Skeletal muscle tissue (tissue), 4 donors: ENCODE results near the gene UBE2I. TPM values are rescaled to one million over a fixed set of nuclear protein-coding genes. Genes with fewer than 3 reads are reported as not detected.
A peak's percentile ranks its signal among the peaks of the same experiment; 100 is the strongest.

Source experiments
- H3K27ac ChIP-seq: one replicate; pipeline ENCODE4 v1.7.0; 2013; ENCODE audit warnings: mild to moderate bottlenecking, low read depth, low read length, inconsistent platforms
- H3K27me3 ChIP-seq, 3 donors: one replicate each; pipeline ENCODE4 v1.7.0; 2013; ENCODE audit warnings: low read length in 3 of 3; ENCODE audit not compliant: control insufficient read depth in 3 of 3, insufficient read depth in 3 of 3
- H3K36me3 ChIP-seq, 3 donors: one replicate each; pipeline ENCODE4 v1.7.0; 2013; ENCODE audit warnings: low read length in 3 of 3; ENCODE audit not compliant: control insufficient read depth in 3 of 3, insufficient read depth in 3 of 3
- H3K4me1 ChIP-seq, 3 donors: one replicate each; pipeline ENCODE4 v1.7.0; 2013; ENCODE audit warnings: low read length in 3 of 3, mild to moderate bottlenecking in 3 of 3; ENCODE audit not compliant: control insufficient read depth in 3 of 3, insufficient read depth in 3 of 3
- H3K4me3 ChIP-seq, 3 donors: one replicate each; pipeline ENCODE4 v1.7.0; 2013; ENCODE audit warnings: low read length in 3 of 3
- H3K9ac ChIP-seq, 3 donors: one replicate each; pipeline ENCODE4 v1.7.0; 2013; ENCODE audit warnings: low read length in 3 of 3, mild to moderate bottlenecking in 3 of 3, moderate library complexity in 2 of 3, low read depth in 1 of 3
- H3K9me3 ChIP-seq, 3 donors: one replicate each; pipeline ENCODE4 v1.7.0; 2013; ENCODE audit warnings: low read length in 3 of 3; ENCODE audit not compliant: control insufficient read depth in 3 of 3
- total RNA-seq: library from RNA; depleted of rRNA; stranded (reverse); fragments of >200 nt; gene quantifications from one replicate; pipeline ENCODE4 v1.2.3, GENCODE V29; 2014
- donor health status: Osteomylitis.

The UBE2I gene
- total RNA-seq, 1 donor from 2014 or later: 35.0 TPM

DNA sequence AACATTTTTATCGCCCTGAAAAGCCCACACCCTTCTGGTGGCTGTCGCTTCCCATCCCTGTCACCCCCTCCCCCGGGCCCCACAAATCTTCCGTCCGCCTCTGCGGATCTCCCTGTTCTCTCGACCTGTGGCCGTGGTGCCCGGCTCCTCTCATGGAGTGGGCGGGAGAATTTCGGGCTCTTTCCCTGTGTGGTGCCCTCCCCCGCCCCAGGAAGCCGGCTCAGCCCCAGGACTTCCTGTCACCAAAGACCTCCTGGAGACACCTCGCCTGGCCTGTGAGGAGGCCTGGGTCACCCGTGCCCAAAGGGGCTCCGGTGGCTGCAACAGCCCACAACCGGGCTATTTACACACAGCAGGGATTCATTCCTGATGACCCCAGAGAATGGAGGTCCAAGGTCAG is 26.1 kb upstream of the UBE2I start:
- H3K27me3 ChIP-seq: peaks cover 49 to 64% (median 50%) of the 10 kb centered on the region in 3 donors

GRCh38 chr16:1283996-1284616 is 25.3 kb upstream of the UBE2I start:
- Histone ChIP-seq H3K9ac (no peak overlapping the region), H3K9me3 (no peaks in the 10 kb centered on the region), H3K4me1 (no peaks in the 10 kb centered on the region), H3K4me3 (no peak overlapping the region), H3K27ac (no peak overlapping the region), H3K36me3 (no peaks in the 10 kb centered on the region), H3K27me3 (peaks cover 55 to 68% (median 58%) of the 10 kb centered on the region in 3 donors)

More for the DNA sequence above, 26.1 kb upstream of the UBE2I start:
- H3K27ac ChIP-seq: no peak overlapping the region
- H3K9me3 ChIP-seq: no peaks in the 10 kb centered on the region
- no peaks in the 10 kb centered on the region for H3K36me3 ChIP-seq
- H3K4me3 ChIP-seq: no peak overlapping the region
- H3K4me1 ChIP-seq: no peaks in the 10 kb centered on the region
- no peak overlapping the region for H3K9ac ChIP-seq

DNA sequence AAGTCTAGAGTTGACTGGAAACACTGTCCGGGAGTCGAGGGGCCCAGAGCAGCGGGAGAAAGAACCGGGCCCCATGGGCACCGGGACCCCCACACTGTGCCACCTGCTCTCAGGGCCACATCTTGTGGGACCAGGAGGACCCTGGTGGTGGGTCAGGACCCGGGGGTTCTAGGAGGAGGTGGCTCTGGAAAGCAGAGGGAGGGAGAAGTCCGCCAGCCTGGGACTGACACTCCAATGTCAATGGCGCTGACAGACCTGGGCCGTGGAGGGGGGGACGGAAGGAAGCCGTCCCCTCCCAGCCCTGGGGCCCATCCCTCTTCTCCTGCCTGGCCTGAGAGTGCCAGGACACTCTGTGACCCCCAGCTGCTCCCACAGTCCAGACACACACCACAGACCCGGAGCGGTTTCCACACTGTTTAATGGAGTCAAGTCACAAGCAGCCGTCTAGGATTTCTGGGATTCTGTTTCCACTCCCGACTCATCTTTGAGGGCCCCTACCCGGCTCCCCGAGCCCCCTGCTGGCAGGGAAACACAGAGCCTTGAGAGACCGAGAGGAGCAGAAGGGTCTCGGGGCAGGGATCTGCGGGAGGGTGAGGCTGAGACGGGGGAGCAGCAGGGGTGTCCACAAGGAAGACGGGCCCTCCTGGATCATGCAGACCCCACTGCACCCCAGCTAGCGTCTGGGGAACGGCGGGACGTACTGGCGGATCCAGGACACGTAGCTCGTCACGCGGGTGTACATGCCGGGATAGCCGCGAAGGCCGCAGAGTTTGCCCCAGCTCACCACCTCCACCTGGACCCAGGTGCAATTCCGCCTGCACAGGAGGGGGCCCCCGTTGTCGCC is 23.5 kb upstream of the UBE2I start:
- Histone ChIP-seq H3K27ac (no peak overlapping the region), H3K27me3 (peaks cover 58 to 72% (median 70%) of the 10 kb centered on the region in 3 donors), H3K36me3 (no peaks in the 10 kb centered on the region), H3K4me1 (no peaks in the 10 kb centered on the region), H3K9me3 (no peaks in the 10 kb centered on the region), H3K4me3 (no peak overlapping the region), H3K9ac (no peak overlapping the region)

- H3K4me3 ChIP-seq: no peak overlapping the region
- no peak overlapping the region for H3K9ac ChIP-seq
- no peaks in the 10 kb centered on the region for H3K36me3 ChIP-seq
- no peak overlapping the region for H3K27ac ChIP-seq
- H3K4me1 ChIP-seq: peaks cover 0 to 6% (median 5%) of the 10 kb centered on the region in 3 donors
- H3K27me3 ChIP-seq: peaks cover 59 to 73% (median 69%) of the 10 kb centered on the region in 3 donors
- H3K9me3 ChIP-seq: no peaks in the 10 kb centered on the region
Measured at GRCh38 chr16:1286513-1287094, 22.8 kb upstream of the UBE2I start.

GRCh38 chr16:1287982-1288670 is 21.3 kb upstream of the UBE2I start:
- H3K27ac ChIP-seq: no peak overlapping the region
- no peak overlapping the region for H3K4me3 ChIP-seq
- no peaks in the 10 kb centered on the region for H3K36me3 ChIP-seq
- H3K9me3 ChIP-seq: no peaks in the 10 kb centered on the region
- H3K27me3 ChIP-seq: peaks cover 62 to 71% (median 67%) of the 10 kb centered on the region in 3 donors
- H3K4me1 ChIP-seq: peaks cover 0 to 9% (median 7%) of the 10 kb centered on the region in 3 donors
- H3K9ac ChIP-seq: peak overlapping the region in 1 of 3 donors; percentile 40

DNA sequence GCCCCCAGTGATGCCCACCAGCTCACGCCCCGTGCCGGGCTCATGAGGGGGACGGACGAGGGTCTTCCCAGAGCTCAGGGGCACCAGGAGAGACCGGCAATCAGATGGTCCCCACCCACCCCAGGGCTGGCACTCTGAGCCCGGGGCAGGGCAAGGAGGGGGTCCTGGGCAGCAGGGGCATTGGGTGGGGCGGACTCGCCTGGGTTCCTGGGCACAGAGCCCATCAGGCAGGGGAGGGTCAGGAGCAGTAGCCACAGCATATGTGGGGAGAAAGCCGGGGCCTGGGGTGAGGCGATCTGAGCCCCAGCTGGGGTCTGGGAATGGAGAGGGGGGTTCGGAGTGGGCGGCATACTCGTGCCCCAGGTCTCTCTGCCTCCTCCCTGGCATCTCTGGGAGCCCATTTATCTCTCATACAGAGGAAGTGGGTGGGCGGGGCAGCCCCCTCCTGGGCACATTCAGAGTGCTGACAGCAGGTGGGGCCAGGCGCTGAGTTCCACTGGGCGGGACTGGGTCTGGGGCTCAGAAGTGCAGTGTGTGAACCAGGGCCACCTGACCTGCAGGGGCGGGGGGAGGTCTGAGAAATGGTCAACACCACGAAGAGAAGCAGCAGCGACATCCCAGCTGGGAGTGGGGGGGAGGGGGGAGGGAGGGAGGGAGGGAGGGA is 20.5 kb upstream of the UBE2I start:
- H3K9me3 ChIP-seq: no peaks in the 10 kb centered on the region
- H3K4me3 ChIP-seq: no peak overlapping the region
- peaks cover 55 to 72% (median 65%) of the 10 kb centered on the region in 3 donors for H3K27me3 ChIP-seq
- no peak overlapping the region for H3K27ac ChIP-seq
- H3K9ac ChIP-seq: no peak overlapping the region
- no peaks in the 10 kb centered on the region for H3K36me3 ChIP-seq
- H3K4me1 ChIP-seq: peaks cover 0 to 9% (median 7%) of the 10 kb centered on the region in 3 donors

DNA sequence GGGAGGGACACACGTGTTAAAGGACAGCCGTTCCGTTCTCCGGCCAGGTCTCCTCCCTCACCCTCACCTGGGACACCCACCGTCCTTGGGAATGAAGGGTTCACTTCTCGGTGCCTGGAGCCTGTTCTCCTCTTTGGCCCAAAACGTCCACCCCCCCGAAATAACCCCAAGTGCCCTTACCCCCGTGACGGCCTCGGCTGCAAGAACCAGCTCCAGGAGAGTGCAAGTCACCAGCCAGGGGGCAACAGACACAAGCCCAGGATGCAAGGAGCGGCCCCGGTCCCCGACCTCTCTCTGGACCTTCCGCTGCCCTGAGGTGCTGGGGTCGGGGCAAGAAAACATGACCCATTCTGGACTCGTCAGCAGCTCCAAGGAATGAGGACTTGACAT is 20.0 kb upstream of the UBE2I start:
- H3K9me3 ChIP-seq: no peaks in the 10 kb centered on the region
- H3K27me3 ChIP-seq: peaks cover 52 to 71% (median 65%) of the 10 kb centered on the region in 3 donors
- H3K27ac ChIP-seq: no peak overlapping the region
- H3K4me3 ChIP-seq: no peak overlapping the region
- H3K36me3 ChIP-seq: no peaks in the 10 kb centered on the region
- peaks cover 0 to 9% (median 7%) of the 10 kb centered on the region in 3 donors for H3K4me1 ChIP-seq
- H3K9ac ChIP-seq: no peak overlapping the region

- H3K4me1 ChIP-seq: peaks cover 0 to 9% (median 7%) of the 10 kb centered on the region in 3 donors
- peaks cover 52 to 70% (median 65%) of the 10 kb centered on the region in 3 donors for H3K27me3 ChIP-seq
- no peak overlapping the region for H3K4me3 ChIP-seq
- no peaks in the 10 kb centered on the region for H3K36me3 ChIP-seq
- H3K9me3 ChIP-seq: no peaks in the 10 kb centered on the region
- no peak overlapping the region for H3K27ac ChIP-seq
- no peak overlapping the region for H3K9ac ChIP-seq
Measured at GRCh38 chr16:1290063-1290501, 19.4 kb upstream of the UBE2I start.

- H3K36me3 ChIP-seq: no peaks in the 10 kb centered on the region
- peaks cover 0 to 9% (median 7%) of the 10 kb centered on the region in 3 donors for H3K4me1 ChIP-seq
- H3K27me3 ChIP-seq: peaks cover 46 to 62% (median 61%) of the 10 kb centered on the region in 3 donors
- no peak overlapping the region for H3K4me3 ChIP-seq
- H3K27ac ChIP-seq: no peak overlapping the region
- H3K9ac ChIP-seq: no peak overlapping the region
- H3K9me3 ChIP-seq: no peaks in the 10 kb centered on the region
Measured at GRCh38 chr16:1290860-1291575, 18.4 kb upstream of the UBE2I start.
